K562 (cell line): Measurements from ENCODE around the gene UBR4. TPM values are rescaled to one million over a fixed set of nuclear protein-coding genes. Genes with fewer than 3 reads are reported as not detected.

Experiments
- CCAR2 ChIP-seq: fragments of 200-400 bp; formaldehyde crosslinking; IDR thresholded peaks from 2 replicates; pipeline ENCODE4 v1.6.1; 2017; ENCODE audit warnings: mild to moderate bottlenecking, low read depth, low read length
- HSF4 ChIP-seq: fragments of 250-450 bp; sonication (Bioruptor Pico); IDR thresholded peaks from 2 replicates; pipeline ENCODE4 v2.1.2; 2022; ENCODE audit warnings: mild to moderate bottlenecking, moderate library complexity, borderline replicate concordance
- MYBL2 ChIP-seq, 2 experiments: fragments of 450-650 bp in 1 of 2; sonication (generic) in 1 of 2; formaldehyde crosslinking in 1 of 2; IDR thresholded peaks; 2 replicates each; pipeline versions ENCODE4 v1.6.1 to v1.8.1; 2017 to 2022; ENCODE audit warnings: borderline replicate concordance in 1 of 2, inconsistent platforms in 1 of 2, low read depth in 1 of 2, mild to moderate bottlenecking in 1 of 2, missing genetic modification reagents in 1 of 2, moderate library complexity in 1 of 2
- NCOA4 ChIP-seq: fragments of 450-650 bp; IDR thresholded peaks from 2 replicates; pipeline ENCODE4 v1.6.1; 2018; ENCODE audit warnings: mild to moderate bottlenecking; ENCODE audit not compliant: partially characterized antibody
- NELFE ChIP-seq: IDR thresholded peaks from 2 replicates; pipeline ENCODE4 v1.6.1; 2011; ENCODE audit warnings: mild to moderate bottlenecking; ENCODE audit not compliant: insufficient read depth, insufficient read length
- SETDB1 ChIP-seq: IDR thresholded peaks from one replicate; pipeline ENCODE4 v1.6.1; 2012; ENCODE audit warnings: low read length, control low read depth, inconsistent platforms
- SOX6 ChIP-seq: fragments of 450-650 bp; IDR thresholded peaks from 2 replicates; pipeline ENCODE4 v1.6.1; 2014; ENCODE audit warnings: mild to moderate bottlenecking
- SREBF2 ChIP-seq: sonication (generic); formaldehyde crosslinking; IDR thresholded peaks from 2 replicates; pipeline ENCODE4 v1.4.0; 2020; ENCODE audit warnings: mild to moderate bottlenecking, missing genetic modification reagents
- STAT5A ChIP-seq: IDR thresholded peaks from 2 replicates; pipeline ENCODE4 v1.6.1; 2012; ENCODE audit warnings: low read length, inconsistent platforms, borderline replicate concordance
- TBP ChIP-seq: optimal IDR thresholded peaks from 2 replicates; pipeline ENCODE3; 2011; ENCODE audit warnings: low read depth, low read length, improper control_type of control experiment
- TRIM24 ChIP-seq, 2 experiments: fragments of 450-650 bp; IDR thresholded peaks; 2 replicates each; pipeline ENCODE4 v1.6.1; 2016
- ZFP1 ChIP-seq: fragments of 450-650 bp; formaldehyde crosslinking; IDR thresholded peaks from 2 replicates; pipeline ENCODE4 v1.4.0; 2020; ENCODE audit warnings: mild to moderate bottlenecking, mixed read lengths
- ZNF121 ChIP-seq: sonication (generic); formaldehyde crosslinking; conservative IDR thresholded peaks from 2 replicates; pipeline ENCODE4 v1.8.0; 2022; ENCODE audit warnings: missing genetic modification reagents
- ZNF217 ChIP-seq: sonication (generic); formaldehyde crosslinking; IDR thresholded peaks from 2 replicates; pipeline ENCODE4 v1.8.0; 2022; ENCODE audit warnings: mild to moderate bottlenecking, missing genetic modification reagents
- ZNF239 ChIP-seq: fragments of 250-450 bp; sonication (Bioruptor Pico); IDR thresholded peaks from 2 replicates; pipeline ENCODE4 v1.4.0; 2020; ENCODE audit warnings: mild to moderate bottlenecking
- ZNF263 ChIP-seq: sonication (generic); formaldehyde crosslinking; IDR thresholded peaks from 2 replicates; pipeline ENCODE4 v1.8.0; 2022; ENCODE audit warnings: mild to moderate bottlenecking, missing genetic modification reagents, borderline replicate concordance
- ZNF311 ChIP-seq: fragments of 250-450 bp; sonication (Bioruptor Pico); IDR thresholded peaks from 2 replicates; pipeline ENCODE4 v1.4.0; 2020; ENCODE audit warnings: mild to moderate bottlenecking, moderate library complexity
- ZNF778 ChIP-seq: fragments of 450-650 bp; formaldehyde crosslinking; IDR thresholded peaks from 2 replicates; pipeline ENCODE4 v1.4.0; 2020; ENCODE audit warnings: mild to moderate bottlenecking, moderate library complexity
- ZNF830 ChIP-seq: fragments of 250-450 bp; sonication (Bioruptor Pico); IDR thresholded peaks from 2 replicates; pipeline ENCODE4 v1.5.0; 2021; ENCODE audit warnings: mild to moderate bottlenecking
- polyA plus RNA-seq, 8 experiments: library from polyadenylated mRNA; depleted of rRNA in 4 of 8; stranded (reverse) in 5 of 8; unstranded in 3 of 8; fragments of >200 nt; fragmentation: Nextera tagmentation in 2 of 8; fragmentation: Illumina TruSeq in 1 of 8; extraction: Ambion mirVana in 2 of 8; extraction: Trizol in 1 of 8; gene quantifications; 2 replicates each; pipeline versions ENCODE4 v1.2.1 to v1.2.3, GENCODE V29; 2011 to 2014; ENCODE audit warnings: inconsistent platforms in 1 of 8, missing spikeins in 1 of 8
- total RNA-seq, 7 experiments: library from RNA; depleted of rRNA in 6 of 7; stranded (reverse); fragments of >200 nt in 6 of 7; fragmentation: Illumina TruSeq in 2 of 7; extraction: Trizol in 2 of 7; gene quantifications; 2 replicates each; pipeline versions ENCODE4 v1.2.1 to v1.2.3, GENCODE V29; 2011 to 2021; ENCODE audit warnings: low replicate concordance in 1 of 7
- TF ChIP-seq, protein P1 (sequence below): fragments of 450-650 bp; IDR thresholded peaks from 2 replicates; pipeline ENCODE4 v1.6.1; 2017; ENCODE audit warnings: antibody characterized with exemption, mild to moderate bottlenecking

The UBR4 gene
- total and polyA plus RNA-seq, 9 of the 15 experiments (the other 6 are each of a cell fraction or from before 2014, with no cell fraction given): 55.4 to 277 (median 123) TPM

DNA sequence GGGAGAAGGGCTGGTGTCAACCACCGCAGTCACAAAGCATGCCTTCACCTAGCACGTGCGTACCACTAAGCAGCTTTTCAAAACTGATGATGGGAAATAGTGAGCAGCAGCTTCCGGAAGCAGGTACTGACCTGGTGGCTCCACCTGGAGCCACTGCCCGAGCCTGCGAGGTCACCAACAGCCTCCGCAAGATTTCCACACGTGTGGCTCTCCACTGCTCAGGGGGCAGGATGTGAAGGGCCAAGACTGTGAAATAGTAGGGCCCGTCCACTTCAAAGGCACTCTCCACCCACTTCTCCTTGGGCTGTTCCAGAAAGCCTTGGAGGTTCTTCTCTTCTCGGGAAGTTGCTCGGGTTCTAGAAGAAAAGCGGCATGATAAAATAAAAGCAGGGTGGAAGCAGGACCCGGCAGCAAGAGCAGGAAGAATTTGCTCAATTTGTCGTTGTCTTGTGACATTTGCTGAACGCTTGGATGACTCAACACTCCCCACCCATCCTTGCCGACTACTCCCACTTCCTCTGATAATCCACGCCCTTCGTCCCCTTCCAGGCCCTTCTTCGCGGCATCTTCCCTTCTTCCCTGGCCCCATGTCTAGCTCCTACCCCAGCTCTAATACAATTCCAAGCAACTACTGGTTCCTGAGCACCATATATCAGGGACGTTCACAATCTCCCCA is 128.7 kb downstream of the UBR4 start (continued):
- TF ChIP-seq, protein P1, sequence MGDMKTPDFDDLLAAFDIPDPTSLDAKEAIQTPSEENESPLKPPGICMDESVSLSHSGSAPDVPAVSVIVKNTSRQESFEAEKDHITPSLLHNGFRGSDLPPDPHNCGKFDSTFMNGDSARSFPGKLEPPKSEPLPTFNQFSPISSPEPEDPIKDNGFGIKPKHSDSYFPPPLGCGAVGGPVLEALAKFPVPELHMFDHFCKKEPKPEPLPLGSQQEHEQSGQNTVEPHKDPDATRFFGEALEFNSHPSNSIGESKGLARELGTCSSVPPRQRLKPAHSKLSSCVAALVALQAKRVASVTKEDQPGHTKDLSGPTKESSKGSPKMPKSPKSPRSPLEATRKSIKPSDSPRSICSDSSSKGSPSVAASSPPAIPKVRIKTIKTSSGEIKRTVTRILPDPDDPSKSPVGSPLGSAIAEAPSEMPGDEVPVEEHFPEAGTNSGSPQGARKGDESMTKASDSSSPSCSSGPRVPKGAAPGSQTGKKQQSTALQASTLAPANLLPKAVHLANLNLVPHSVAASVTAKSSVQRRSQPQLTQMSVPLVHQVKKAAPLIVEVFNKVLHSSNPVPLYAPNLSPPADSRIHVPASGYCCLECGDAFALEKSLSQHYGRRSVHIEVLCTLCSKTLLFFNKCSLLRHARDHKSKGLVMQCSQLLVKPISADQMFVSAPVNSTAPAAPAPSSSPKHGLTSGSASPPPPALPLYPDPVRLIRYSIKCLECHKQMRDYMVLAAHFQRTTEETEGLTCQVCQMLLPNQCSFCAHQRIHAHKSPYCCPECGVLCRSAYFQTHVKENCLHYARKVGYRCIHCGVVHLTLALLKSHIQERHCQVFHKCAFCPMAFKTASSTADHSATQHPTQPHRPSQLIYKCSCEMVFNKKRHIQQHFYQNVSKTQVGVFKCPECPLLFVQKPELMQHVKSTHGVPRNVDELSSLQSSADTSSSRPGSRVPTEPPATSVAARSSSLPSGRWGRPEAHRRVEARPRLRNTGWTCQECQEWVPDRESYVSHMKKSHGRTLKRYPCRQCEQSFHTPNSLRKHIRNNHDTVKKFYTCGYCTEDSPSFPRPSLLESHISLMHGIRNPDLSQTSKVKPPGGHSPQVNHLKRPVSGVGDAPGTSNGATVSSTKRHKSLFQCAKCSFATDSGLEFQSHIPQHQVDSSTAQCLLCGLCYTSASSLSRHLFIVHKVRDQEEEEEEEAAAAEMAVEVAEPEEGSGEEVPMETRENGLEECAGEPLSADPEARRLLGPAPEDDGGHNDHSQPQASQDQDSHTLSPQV: peak; percentile 87
- TF ChIP-seq SREBF2 (CRISPR knock-in tag): no peak
- no peak for TF ChIP-seq HSF4 (CRISPR knock-in tag)
- no peak; the same call in 1 of the 2 replicates for TF ChIP-seq ZNF311
- TF ChIP-seq TBP: no peak
- TF ChIP-seq ZNF778 (CRISPR knock-in tag): no peak
- TF ChIP-seq STAT5A: no peak
- no peak for TF ChIP-seq NCOA4
- TF ChIP-seq ZNF217 (CRISPR knock-in tag): no peak
- no peak for TF ChIP-seq ZNF263 (CRISPR knock-in tag)
- no peak for TF ChIP-seq ZNF830
- no peak for TF ChIP-seq MYBL2 (IDR thresholded peaks at IDR 0.05; ENCODE audit: low read depth)
- TF ChIP-seq MYBL2 (CRISPR knock-in tag; IDR thresholded peaks at IDR 0.05; ENCODE audit: borderline replicate concordance): no peak
- TF ChIP-seq ZNF239 (CRISPR knock-in tag): no peak
- no peak; the same call in 1 of the 2 replicates for TF ChIP-seq SOX6
- no peak; the same call in 1 of the 2 replicates for TF ChIP-seq ZFP1 (CRISPR knock-in tag)
- TF ChIP-seq TRIM24 (IDR thresholded peaks at IDR 0.05): peak in 1 of 2 experiments; percentile 55; a peak in 1 of 4 replicates
- no peak for TF ChIP-seq ZNF121 (CRISPR knock-in tag)
- no peak for TF ChIP-seq SETDB1
- TF ChIP-seq NELFE: no peak
- TF ChIP-seq CCAR2: no peak
